Measurements from ENCODE around the gene GRHL3.

GRHL3 gene

DNA sequence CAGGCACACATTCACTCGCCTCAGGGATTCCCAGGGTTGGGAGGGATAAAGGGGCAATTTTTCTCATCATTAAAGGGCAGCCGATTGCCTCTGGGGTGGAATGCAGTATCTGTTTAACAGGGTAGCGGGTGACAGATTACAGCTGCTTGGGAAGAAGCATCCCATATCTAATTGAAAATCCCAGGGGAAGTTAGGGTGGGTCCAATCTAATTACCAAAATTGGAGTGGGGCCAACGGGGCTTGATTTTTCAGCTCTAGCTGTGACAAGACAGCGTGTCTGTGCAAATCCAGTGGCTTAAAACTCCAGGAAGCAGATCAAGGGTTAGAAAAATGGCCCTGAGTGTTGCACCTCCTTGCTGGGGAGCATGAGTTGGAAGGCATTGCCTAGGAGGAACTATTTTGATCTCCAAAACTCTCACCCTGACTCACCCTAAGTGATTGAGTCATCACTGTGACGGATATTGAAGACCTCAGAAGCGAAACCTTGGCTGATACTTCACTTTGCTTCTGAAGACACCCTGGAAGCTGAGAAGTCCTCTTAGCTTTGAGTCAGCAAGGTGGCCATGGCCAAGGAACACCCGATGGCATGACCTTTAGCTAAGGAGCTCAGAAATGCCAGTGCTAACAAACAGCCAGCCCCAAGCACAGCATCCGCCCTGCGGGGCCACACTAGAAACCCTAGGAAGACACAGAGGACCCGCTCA lies 46.0 kb downstream of the GRHL3 start:
- no peak for FAIRE-seq
- peak; percentile 55 for DNase-seq (ENCODE audit: insufficient read length)
- TF ChIP-seq POLR2AphosphoS5 (IDR thresholded peaks at IDR 0.05; ENCODE audit: low read depth, low read length) (no peak), POLR2A (IDR thresholded peaks at IDR 0.05; ENCODE audit: low read depth, low read length) (no peak), TAF1 (IDR thresholded peaks at IDR 0.05; ENCODE audit: borderline replicate concordance, low read depth, low read length) (no peak)

DNA sequence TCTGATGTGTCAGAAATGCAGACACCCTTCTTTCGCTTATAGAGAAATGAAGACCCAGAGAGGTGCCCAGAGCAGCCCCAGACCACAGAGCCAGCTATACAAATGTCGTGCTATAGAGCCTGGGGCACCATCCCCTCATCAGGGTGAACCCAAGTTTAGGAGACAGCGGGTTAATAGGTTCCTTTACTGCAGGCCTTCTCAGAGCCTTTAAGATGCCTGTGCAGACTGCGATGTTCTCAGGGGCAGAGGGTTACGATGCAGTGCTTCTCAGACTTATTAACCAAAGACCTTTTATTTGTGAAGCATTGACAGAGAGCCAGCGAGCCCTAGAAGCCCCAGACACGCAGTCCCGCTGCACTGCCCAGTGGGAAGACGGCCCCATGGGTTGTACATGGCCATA lies 47.5 kb downstream of the GRHL3 start:
- DNase-seq (ENCODE audit: insufficient read length) (no peak), FAIRE-seq (no peak)
- no peak for TF ChIP-seq TAF1 (IDR thresholded peaks at IDR 0.05; ENCODE audit: borderline replicate concordance, low read depth, low read length)
- no peak for TF ChIP-seq POLR2A (IDR thresholded peaks at IDR 0.05; ENCODE audit: low read depth, low read length)
- TF ChIP-seq POLR2AphosphoS5 (IDR thresholded peaks at IDR 0.05; ENCODE audit: low read depth, low read length): no peak

- TF ChIP-seq POLR2A (IDR thresholded peaks at IDR 0.05; ENCODE audit: low read depth, low read length) (no peak), TAF1 (IDR thresholded peaks at IDR 0.05; ENCODE audit: borderline replicate concordance, low read depth, low read length) (no peak), POLR2AphosphoS5 (IDR thresholded peaks at IDR 0.05; ENCODE audit: low read depth, low read length) (no peak)
- FAIRE-seq: no peak
- DNase-seq (ENCODE audit: insufficient read length): no peak
Measured at GRCh38 chr1:24369199-24369598, 50.0 kb downstream of the GRHL3 start.

DNA sequence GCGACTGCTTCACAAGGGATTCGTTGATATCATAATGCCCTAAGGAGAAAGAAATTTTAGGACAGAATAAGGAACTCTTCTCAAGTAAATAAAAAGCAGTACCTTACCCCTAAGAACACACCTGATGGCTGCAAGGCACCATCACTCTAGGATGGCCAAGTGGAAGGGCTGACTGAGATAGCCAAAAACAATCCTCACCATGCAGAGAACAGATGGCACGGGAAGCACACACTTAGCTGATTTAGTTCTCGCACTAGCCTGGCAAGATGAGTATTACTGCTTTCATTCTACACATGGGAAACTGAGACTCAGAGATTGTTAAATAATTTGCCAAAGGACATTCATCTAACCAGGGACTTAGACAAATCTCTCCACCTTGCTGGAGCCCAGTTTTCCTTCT lies 50.6 kb downstream of the GRHL3 start:
- TF ChIP-seq POLR2AphosphoS5 (IDR thresholded peaks at IDR 0.05; ENCODE audit: low read depth, low read length) (no peak), POLR2A (IDR thresholded peaks at IDR 0.05; ENCODE audit: low read depth, low read length) (no peak), TAF1 (IDR thresholded peaks at IDR 0.05; ENCODE audit: borderline replicate concordance, low read depth, low read length) (no peak)
- FAIRE-seq: no peak
- no peak for DNase-seq (ENCODE audit: insufficient read length)

DNA sequence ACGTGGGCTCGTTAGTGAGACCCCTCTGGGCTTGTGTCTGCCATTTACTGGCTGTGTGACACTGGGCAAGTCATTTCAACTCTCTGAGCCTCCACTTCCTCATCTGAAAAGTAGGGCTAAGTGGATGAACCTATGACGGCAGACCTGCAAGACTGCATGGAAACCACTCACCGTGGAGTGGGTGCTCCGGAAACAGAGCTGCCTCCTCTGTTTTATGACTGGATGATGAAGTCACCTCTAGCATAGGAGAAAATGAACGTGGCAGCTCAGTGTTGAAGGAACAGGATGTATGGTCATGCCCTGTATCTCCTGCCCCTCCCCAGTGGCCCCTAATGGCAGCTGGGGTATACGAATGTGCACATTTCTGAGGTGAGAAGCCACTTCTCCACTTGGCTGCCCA lies 53.9 kb downstream of the GRHL3 start:
- FAIRE-seq: peak; percentile 92

GRCh38 chr1:24373710-24374109 lies 54.6 kb downstream of the GRHL3 start:
- TF ChIP-seq TAF1 (IDR thresholded peaks at IDR 0.05; ENCODE audit: borderline replicate concordance, low read depth, low read length) (no peak), POLR2AphosphoS5 (IDR thresholded peaks at IDR 0.05; ENCODE audit: low read depth, low read length) (no peak), POLR2A (IDR thresholded peaks at IDR 0.05; ENCODE audit: low read depth, low read length) (no peak)
- FAIRE-seq (no peak), DNase-seq (ENCODE audit: insufficient read length) (no peak)

More for the DNA sequence above, 53.9 kb downstream of the GRHL3 start:
- TF ChIP-seq POLR2AphosphoS5 (IDR thresholded peaks at IDR 0.05; ENCODE audit: low read depth, low read length) (no peak), POLR2A (IDR thresholded peaks at IDR 0.05; ENCODE audit: low read depth, low read length) (no peak), TAF1 (IDR thresholded peaks at IDR 0.05; ENCODE audit: borderline replicate concordance, low read depth, low read length) (no peak)
- DNase-seq (ENCODE audit: insufficient read length): no peak

- no peak for TF ChIP-seq POLR2A (IDR thresholded peaks at IDR 0.05; ENCODE audit: low read depth, low read length)
- no peak for TF ChIP-seq TAF1 (IDR thresholded peaks at IDR 0.05; ENCODE audit: borderline replicate concordance, low read depth, low read length)
- no peak for TF ChIP-seq POLR2AphosphoS5 (IDR thresholded peaks at IDR 0.05; ENCODE audit: low read depth, low read length)
- DNase-seq (ENCODE audit: insufficient read length) (no peak), FAIRE-seq (no peak)
Measured at GRCh38 chr1:24374891-24375786, 56.0 kb downstream of the GRHL3 start.

DNA sequence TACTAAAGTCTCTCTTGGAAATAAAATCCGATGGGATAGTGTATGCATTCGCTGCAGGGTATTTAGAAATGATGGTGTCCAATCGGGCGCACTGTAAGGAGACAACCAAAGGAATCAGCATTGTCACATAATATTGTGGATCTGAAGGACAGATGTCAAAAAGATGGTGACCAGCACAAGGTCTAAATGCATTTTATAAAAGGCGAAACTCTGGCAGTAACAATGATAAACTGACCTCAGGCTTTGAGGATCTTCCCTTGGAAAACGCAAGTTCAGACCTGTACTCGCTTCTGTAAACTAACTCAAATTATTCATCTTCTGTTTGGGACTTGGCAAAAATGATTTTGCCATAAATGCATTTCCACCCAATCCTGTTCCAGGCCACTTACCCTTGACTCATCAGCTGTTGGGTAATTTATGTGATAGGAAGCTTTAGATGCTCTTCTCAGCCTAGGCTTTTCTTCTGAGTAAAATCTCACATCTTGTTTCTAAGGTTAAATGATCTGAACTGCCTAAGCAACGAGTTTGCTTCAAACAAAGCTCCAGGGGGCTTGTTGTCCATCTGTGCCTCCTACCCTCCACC lies 60.7 kb downstream of the GRHL3 start:
- no peak for FAIRE-seq
- TF ChIP-seq POLR2AphosphoS5 (IDR thresholded peaks at IDR 0.05; ENCODE audit: low read depth, low read length) (no peak), POLR2A (IDR thresholded peaks at IDR 0.05; ENCODE audit: low read depth, low read length) (no peak), TAF1 (IDR thresholded peaks at IDR 0.05; ENCODE audit: borderline replicate concordance, low read depth, low read length) (no peak)
- no peak for DNase-seq (ENCODE audit: insufficient read length)

DNA sequence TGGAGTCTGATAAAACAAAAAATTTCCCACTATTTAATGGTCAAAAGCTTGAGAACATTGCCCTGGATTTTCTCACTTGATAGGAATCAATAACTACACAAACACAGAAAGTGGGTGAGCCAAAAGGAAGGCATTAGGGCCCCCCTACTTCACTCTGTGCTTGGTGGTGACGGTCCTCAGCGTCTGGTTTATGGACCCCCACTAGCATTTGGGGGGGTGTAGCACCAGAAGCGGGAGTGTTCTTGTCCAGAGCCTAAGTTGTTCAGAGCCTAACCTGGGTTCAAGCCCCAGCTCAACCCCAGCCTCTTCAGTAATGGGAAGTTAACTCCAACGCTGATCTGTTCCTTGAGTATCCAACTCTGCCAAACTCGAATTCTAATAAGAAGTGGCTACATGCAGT lies 61.4 kb downstream of the GRHL3 start:
- FAIRE-seq (no peak), DNase-seq (ENCODE audit: insufficient read length) (no peak)
- TF ChIP-seq POLR2A (IDR thresholded peaks at IDR 0.05; ENCODE audit: low read depth, low read length) (no peak), TAF1 (IDR thresholded peaks at IDR 0.05; ENCODE audit: borderline replicate concordance, low read depth, low read length) (no peak), POLR2AphosphoS5 (IDR thresholded peaks at IDR 0.05; ENCODE audit: low read depth, low read length) (no peak)

DNA sequence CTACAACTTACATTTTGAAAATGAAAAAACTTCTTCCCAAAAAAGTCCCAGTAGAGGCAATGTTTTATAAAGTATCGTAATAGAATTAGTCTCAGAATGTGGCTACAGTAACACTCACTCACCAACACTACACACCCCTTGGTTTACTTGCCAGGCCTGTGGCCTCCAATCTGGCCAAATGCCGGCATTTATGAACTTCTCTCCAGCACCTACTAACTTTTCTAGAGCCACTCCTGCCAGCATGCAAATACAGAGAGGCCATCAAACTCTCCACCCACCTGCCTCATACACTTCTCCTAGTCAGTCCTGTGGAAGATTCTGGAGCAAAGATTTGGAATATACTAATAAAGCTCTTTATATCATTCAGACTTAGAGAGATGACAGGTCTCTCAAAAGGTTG lies 62.1 kb downstream of the GRHL3 start:
- DNase-seq (ENCODE audit: insufficient read length) (no peak), FAIRE-seq (no peak)
- TF ChIP-seq POLR2AphosphoS5 (IDR thresholded peaks at IDR 0.05; ENCODE audit: low read depth, low read length) (no peak), POLR2A (IDR thresholded peaks at IDR 0.05; ENCODE audit: low read depth, low read length) (no peak), TAF1 (IDR thresholded peaks at IDR 0.05; ENCODE audit: borderline replicate concordance, low read depth, low read length) (no peak)

- DNase-seq (ENCODE audit: insufficient read length) (no peak), FAIRE-seq (no peak)
- no peak for TF ChIP-seq POLR2A (IDR thresholded peaks at IDR 0.05; ENCODE audit: low read depth, low read length)
- TF ChIP-seq TAF1 (IDR thresholded peaks at IDR 0.05; ENCODE audit: borderline replicate concordance, low read depth, low read length): no peak
- no peak for TF ChIP-seq POLR2AphosphoS5 (IDR thresholded peaks at IDR 0.05; ENCODE audit: low read depth, low read length)
Measured at GRCh38 chr1:24382165-24382577, 63.0 kb downstream of the GRHL3 start.

Data from GM12892 (cell line).